Globus pallidus (tissue), 1 donor: Measurements from ENCODE around the gene BDH1.
"Not testable (repeated sequence)": the region's sequence is repeated elsewhere in the genome, so short reads cannot be mapped to it uniquely, and the experiment has no call there.

Experiments
- DNase-seq: peaks from one replicate; pipeline ENCODE4 v3.0.0-alpha.2; 2015; ENCODE audit warnings: low spot score

Gene BDH1

DNA sequence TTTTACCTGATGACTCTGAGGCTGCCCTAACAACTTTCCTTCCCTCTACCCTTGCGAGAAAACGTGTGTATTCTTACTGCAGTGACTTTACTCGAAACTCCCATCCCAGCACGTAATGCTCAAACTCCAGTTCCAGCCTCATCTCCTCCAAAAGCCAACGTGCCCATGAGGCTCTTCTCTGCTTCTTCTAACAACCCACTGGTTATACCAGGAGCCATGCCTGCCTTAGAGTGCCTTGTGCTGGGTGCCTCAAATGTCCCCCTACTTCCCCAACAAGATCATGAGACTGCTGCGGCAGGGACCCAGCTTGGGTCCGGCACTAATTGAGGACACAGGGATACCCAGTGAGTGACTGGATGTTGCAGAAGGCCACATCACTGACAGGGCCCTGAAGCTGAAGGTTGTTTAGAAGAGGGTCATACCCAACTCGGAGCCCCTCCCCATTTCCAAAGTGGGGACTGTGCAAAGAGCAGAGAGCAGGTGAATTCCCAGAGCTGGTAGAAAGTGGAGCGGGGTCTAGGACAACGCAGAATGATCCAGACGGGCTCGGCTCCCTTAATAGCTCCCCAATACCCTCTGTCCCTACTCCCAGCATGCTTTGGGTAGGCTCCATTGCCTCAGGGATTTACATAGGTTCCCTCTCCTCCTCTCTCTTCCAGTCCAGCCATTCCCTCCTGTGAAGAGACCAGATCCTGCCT lies 71.4 kb downstream of the BDH1 start:
- DNase-seq = no peak

DNA sequence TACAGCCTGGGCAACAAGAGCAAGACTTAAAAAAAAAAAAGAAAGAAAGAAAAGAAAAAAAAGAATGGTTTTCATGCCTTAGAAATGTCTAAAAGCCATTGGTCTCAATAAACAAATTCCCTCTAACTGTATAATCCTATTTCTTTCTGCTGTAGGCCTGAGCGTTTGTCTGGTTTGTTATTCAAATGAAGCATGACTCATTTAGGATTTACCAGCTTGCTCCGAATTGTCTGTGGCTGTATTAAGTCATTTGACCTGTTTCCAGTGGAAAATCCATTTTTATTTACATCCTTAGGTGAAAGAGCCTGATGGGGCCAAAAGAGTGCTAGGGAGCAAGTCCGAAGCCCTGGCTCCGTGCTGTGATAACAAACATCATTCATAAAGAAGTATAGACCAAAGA lies 73.8 kb downstream of the BDH1 start:
- no peak for DNase-seq

DNA sequence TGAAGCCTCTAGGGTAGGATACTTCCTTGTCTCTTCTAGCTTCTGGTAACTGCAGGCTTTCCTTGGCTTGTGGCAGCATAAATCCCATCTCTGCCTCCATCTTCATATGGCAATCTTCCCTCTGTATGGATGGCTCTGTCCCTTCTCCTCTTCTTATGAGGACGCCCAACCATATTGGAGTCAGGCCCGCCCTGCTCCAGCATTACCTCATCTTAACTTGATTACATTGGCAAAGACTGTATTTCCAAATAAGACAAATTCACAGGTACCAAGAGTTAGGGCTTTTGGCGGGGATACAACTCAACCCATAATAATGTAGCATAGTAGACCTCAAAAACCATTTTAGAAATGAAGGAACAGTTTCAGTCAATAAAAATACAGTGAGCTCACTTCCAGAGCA lies 75.4 kb downstream of the BDH1 start:
- no peak for DNase-seq

DNA sequence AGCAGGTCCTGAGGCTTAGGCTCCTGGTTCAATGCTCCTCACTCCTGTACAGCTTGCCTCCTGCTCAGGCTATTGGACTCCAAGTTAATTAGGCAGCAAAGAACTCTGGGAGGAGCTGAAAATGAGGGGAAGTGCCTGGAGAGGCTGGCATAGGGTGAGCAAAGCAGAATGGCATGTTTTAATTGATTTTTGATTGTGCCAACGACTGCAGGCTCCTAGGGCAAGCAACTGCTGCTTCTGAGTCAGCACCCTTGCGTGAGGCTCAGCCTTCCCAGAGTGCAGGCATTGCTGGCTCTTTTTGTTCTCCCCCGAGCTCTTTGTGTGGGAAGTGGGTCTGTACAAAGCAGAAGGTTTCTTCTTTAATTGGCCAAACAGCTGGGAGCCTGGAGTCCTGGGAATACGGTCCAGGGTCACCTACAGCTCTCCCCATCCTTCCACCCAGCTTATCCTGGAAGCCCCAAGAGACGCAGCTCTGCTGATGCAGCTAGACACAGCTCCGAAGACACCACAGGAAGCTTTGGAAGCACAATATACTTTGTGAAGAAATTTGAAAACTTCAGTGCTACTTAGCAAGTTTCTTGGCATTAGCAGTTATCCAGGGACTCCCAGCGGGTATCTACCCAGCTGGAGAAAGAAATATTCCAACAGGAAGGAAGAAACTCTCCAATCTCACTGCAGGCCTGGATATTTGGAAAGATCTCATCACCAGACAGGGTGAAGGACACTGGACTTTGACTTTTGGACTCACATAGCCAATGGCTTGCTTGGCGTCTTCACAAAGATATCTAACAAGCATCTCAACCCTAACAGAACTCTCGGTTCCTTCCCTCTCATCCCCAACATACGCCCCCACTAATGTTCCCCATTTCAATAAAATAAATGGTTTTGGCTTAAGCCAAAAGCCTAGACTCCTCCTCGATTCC lies 76.8 kb downstream of the BDH1 start:
- DNase-seq = no peak

DNA sequence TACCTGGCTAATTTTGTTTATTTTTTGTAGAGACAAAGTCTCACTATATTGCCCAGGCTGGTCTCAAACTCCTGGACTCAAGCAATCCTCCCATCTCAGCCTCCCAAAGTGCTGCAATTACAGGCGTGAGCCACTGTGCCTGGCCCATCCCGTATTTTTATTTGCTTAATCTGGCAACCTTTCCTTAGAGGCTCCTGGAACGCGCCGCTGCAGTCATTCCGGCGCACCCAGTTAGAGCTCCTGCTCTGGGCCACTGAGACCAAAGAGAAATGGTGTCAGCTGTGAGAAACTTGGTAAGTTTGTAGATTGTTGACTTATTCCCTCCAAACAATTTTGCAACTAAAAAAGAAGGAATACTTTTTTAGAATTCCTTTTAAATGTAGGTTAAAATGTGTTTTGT lies 78.0 kb downstream of the BDH1 start:
- DNase-seq = not testable (repeated sequence)

DNA sequence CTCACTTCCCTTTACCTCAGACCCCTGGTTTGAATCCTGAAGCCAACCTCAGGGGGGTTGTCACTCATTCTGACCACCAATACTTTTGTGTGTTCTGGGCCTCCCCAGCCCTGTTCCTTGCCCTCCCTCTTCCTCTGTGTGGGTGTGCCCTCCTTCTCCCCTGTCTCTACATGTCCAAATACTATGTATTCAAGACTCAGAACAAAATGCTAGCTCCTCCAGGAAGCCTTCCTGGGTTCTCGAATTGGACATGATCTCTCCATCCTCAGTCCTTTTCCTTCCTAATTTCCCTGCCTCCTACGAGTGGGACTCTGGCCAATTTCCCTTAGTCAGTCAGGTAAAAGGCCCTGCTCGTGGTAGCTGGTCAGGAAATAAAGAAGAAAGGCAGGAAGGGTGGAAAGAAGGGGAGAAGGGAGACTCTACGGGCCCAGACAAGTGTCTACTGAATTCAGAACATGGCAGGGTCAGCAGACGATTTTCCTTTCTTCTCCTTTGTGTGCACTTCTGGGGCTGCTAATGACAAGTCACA lies 79.7 kb downstream of the BDH1 start:
- no peak for DNase-seq

DNA sequence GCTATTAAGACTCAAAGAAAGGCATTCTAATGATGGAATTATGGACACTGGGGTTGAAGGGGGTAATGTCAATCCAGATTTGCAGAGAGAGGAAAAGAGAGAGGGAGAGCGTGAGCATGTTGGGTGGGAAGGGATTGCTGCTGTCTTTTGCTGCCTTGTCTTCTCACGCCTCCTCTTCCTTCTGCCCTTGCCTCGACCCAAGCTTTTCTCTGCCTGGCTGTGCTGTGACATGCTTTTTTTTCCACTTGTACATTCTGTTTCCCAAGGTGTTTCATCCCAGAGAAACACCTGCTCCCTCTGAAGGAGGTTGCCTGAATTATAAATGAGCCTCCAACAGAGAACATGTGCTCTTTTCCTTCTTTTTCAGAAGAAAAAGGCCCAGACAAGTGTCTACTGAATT lies 80.3 kb downstream of the BDH1 start:
- no peak for DNase-seq

DNA sequence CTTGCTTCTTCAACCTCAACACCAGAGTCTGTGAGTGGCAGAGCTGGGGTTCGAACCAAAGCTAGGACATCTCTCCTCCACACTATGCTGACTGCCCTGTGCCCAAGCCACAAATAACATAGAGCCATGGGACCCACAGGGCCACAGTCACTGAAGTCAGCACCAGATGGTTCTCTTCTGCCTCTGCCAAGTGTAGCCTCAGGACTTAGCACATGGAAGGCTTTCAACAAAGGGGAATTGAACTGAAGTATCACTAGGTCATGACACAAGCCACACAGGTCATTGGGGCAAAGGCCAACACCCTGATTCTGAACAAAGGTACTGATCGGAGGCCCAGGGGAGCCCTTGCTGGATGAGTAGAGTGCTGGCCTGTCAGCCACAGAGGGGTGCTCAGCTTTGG lies 83.6 kb downstream of the BDH1 start:
- no peak for DNase-seq

DNA sequence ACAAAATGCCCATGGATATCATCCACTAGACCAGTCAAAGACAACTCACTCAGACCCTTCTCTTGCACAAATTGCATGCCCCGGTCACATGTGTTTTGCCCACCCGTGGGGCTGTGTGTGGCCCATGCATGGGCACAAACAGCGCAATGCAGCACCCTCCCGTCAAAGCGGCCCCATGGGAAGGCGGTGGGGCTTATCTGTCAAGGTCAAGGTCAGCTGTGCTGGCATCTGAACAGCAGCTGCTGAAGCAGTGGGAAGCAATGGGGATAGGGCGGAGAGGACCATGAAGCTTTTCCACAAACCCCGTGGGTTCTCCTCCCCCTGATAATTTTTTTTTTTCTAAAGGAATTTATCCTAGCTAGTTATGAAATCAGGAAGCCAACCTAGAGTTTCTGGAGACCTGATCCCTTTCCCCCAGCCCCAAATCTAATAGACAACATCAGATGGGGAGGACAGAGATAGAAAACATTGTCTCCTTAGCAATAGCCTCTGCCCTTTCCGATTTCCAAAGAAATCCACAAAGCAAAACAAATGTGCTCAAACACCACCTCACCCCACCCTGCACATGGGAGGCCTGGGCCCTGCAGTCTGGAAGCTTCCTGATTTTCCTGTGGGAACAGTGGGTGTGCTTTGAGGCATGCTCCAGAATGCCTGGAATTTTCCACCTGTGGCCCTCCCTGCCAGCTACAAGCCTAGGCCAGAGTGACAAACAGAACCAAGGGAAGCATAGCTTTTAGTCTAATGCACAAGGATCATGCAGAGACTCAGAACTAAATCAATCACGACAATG lies 84.4 kb downstream of the BDH1 start:
- DNase-seq = no peak

DNA sequence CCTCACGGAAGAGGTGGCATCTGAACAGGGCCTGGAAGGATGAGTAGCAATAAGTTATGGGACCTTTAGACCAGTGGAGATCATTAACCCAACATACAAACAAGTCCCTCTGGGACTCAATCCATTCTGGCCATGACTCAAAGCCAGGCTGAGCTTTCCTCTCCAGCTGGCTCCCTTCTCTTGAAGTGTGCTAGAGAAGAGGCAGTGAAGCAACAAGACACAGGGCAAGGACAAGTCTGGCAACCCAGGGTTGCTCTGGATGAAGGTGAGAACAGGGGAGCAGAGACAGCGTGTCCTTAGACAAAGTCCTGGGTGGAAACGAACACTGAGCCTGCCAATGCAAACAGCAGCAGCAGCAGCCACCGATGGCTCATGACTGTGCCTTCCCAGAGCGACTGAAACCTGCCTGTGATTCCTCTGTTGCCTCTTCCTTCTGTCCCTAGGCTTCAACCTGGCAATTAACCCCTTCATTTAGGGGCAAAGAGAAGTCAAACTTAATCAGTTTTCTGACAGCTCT lies 86.8 kb downstream of the BDH1 start:
- DNase-seq = no peak

DNA sequence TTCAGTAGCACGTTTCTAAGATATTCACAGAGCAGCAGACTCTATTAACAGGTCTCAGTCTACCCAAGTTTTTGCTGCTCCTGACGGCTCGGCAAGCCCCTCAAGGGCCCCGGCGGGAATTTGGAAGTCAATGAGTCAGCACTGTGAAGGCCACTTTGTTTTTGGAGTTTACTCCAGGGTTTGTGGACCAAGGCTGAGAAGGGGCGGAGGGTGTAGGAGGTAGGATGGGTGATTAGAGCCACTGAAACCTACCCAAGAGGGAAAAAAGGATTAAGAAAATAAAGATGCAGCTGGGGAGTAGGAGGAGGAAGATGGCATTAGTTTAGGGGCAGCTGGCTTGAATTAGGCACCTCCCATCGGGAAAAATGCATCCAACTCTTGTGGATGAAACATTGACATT lies 87.6 kb downstream of the BDH1 start:
- no peak for DNase-seq

DNA sequence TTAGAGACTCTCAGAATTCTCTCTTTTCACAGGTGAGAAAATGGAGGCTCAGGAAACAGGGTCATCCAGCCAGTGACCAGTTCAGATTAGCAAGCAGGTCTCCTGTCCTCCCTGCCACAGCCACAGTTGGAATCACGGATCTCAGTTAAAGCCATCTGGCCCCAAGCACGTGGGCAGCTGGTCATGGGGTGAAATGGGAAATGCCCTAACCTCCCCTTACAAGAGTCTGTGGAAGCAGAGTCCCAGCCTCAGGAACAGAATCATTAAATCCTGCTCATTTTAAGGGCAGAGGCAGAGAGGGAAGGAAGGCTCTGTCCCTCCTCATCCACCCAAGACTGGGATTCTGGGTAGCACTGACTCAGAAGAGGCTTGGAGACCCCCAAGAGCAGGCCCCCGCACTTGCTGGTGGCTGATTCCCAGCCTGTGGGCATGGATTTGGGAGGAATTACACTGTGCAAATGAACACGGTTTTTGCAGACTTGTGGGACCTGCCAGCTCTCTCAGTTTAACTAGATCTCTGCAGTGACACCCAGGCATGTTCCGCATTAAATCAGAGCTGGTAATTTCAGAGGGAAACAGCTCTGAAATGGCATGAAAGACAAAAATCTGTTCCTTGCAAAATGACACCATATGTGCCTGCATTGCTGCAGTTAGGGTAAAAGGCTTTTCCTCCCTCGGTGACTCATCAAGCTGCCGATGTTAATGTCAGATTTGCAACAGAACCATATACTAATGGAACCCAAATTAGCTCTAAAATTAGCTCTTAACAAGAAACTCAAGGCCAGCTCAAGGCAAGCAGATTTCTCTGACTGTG lies 89.0 kb downstream of the BDH1 start:
- DNase-seq = no peak

DNA sequence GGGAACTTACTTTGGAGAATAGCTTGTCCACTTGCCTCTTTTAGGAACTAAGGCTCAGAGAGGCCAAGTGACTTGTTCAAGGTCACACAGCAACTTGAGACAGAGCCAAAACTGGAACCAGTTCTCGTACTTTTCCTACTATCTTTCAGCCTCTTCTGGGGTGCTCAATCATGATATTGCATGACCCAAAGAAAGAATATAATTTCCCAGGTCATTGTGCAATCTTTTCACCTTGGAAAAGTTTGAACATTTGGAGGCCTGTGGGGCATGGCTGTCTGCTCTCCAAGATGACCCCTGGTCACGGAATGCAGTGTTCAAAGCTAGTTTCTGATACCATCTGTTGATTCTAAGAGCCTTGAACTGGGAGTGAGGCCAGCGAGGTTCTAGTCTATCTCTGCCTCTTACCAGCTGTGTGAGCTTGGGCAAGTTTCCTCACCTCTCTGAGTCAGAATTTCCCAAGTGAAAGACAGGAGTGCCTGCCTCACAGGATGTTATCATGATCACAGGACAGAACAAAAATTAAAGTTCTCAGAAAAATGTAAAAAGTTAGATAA lies 89.7 kb downstream of the BDH1 start:
- DNase-seq = no peak

DNA sequence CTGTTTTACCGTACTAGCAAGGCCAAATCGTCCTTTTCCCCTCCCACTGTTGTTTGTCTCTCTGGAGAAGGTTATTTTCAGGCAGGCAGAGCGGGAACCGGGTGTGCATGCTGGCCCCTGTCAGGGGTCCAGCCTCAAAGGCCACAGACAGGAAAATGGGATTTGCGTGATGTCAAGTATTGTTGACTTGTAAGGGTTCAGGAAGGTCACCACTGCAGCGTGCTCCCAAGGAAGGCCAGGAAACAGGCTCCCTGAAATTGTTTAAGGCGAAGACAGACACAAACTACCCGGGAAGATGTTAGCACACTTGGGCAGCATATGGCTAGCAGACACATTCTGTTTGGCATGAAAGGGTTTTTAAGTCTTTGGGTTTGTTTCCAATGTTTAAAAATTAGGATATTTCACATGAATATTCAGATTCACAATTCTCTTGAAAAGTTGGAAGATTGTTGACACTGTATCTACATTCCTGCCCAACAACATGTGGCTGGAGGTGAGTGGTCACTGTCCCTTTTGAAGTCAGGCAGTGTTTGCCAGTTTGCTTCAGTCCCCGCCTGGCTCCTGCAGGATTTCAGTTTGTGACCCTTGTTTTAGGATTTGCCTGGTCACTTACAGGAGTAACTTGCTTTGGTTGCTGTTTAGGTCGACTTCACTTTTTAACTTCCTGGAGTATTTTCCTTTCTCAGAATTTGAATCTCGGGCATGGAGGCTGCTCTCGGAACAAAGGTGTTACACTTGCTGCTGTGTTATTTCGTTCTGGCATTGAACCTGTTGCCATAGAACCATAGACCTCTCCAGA lies 90.4 kb downstream of the BDH1 start:
- no peak for DNase-seq

DNA sequence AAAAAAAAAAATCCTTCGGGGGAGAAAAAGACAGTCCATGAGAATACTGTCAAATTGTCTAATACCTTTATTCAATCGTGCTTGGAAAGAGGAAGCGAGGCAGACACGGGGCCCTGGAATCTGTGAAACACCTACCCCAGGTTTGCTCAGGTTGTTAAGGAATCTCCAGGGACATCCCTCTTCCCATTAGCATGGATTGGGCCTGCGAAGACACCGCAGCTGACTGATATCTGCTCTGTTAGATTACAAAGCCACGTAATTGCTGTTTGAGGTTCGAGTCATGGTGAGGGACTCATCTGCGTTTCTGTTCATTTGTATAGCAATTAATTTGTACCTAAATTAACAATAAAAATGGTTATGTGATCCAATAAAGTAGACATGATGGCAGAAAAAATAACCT lies 91.0 kb downstream of the BDH1 start:
- no peak for DNase-seq

DNA sequence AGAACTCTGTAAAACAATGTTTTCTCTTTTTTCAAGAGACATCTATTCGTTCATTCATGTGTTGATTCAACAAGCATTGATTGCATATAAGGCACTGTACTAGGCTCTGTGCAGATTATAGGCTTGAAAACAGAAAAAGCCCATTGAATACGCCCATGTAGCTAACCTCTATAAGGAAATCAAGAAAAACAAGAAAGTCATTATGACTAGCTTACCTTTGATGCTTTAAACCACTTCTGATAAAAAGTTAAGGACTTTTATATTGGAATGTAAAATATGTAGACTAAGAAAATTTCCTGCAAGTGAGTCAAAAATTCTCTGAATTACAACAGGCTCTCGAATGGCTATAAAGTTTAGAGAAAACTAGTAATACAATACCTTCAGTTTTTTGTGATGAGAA lies 92.5 kb downstream of the BDH1 start:
- no peak for DNase-seq

DNA sequence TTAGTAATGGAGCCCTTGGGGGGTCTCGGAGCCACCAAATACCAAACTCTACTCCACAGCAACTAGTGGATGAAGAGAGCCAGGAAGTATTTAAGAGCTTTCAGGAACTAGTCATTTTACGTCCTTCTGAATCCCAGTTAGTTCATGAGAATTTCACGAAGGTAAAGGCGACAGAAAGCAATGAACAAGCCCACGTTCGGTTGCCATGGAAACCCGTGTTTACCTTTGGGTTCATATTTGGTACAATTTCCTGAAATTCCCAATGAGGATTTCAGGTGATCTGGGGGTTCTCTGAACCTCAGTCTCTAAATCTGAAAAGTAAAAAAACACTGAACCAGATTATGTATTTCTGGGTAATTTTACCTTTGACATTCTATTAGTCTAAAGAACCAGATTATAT lies 93.0 kb downstream of the BDH1 start:
- DNase-seq = no peak

DNA sequence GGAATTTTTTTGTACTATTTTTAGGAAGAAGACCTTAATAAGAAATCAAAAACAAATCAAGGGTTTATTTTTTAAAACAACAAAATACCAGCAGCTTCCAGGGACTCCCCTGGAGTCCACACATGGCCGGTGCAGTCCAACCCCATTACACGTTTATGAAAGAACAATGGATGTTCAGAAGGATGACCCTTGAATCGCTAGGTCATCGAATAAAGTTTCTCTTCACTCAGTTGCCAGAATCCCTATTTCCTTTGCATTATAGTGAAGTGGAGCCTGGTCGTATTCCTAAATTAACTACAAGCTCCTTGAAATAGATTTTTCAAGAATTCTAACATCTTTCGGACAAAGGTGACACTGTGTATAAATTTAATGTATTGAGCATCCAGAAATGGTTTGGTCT lies 95.1 kb downstream of the BDH1 start:
- DNase-seq = no peak

DNA sequence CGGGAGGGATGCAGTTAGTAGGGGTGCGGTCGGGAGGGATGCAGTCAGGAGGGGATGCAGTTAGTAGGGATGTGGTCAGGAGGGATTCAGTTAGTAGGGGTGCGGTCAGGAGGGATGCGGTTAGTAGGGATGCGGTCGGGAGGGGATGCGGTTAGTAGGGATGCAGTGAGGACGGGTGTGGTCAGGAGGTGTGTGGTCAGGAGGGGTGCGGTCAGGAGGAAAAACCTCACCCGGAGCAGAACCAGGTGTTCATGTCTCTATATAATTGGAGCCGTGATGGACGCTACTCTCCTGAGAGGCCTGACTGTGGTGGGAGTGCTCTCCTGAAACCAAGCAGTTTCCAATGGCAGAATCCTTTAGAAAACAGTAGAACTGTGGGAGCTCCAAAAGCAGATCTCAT lies 95.8 kb downstream of the BDH1 start:
- no peak for DNase-seq
